ENCODE results near the gene GSX1. TPM values are rescaled to one million over a fixed set of nuclear protein-coding genes. Genes with fewer than 3 reads are reported as not detected.
A peak's percentile ranks its signal among the peaks of the same experiment; 100 is the strongest.

GSX1 gene
- total RNA-seq, 1 donor from 2014 or later: not detected

DNA sequence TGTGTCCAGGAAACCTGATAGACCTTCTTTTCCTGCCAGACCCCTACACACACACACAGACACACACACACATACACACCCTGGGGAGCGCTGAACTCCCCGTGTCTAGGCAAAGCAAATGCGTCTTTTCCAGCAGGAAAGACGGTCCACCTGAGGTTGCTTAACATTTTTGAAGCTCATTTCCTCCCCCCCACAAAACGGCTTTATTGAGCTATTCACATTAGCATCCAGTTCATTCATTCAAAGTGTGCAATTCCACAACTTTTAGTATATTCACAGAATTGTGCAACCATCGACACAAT lies 3.4 kb downstream of the GSX1 start:
- no peak for FAIRE-seq
- peaks cover 63% of the 10 kb centered on the region for H3K27me3 ChIP-seq (ENCODE audit: control insufficient read depth, insufficient read depth, low read length)
- TF ChIP-seq, protein P1, sequence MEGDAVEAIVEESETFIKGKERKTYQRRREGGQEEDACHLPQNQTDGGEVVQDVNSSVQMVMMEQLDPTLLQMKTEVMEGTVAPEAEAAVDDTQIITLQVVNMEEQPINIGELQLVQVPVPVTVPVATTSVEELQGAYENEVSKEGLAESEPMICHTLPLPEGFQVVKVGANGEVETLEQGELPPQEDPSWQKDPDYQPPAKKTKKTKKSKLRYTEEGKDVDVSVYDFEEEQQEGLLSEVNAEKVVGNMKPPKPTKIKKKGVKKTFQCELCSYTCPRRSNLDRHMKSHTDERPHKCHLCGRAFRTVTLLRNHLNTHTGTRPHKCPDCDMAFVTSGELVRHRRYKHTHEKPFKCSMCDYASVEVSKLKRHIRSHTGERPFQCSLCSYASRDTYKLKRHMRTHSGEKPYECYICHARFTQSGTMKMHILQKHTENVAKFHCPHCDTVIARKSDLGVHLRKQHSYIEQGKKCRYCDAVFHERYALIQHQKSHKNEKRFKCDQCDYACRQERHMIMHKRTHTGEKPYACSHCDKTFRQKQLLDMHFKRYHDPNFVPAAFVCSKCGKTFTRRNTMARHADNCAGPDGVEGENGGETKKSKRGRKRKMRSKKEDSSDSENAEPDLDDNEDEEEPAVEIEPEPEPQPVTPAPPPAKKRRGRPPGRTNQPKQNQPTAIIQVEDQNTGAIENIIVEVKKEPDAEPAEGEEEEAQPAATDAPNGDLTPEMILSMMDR (IDR thresholded peaks at IDR 0.05; ENCODE audit: insufficient read depth, low read length, severe bottlenecking): no peak
- DNase-seq (ENCODE audit: low read depth): no peak
- H3K4me3 ChIP-seq (ENCODE audit: low read depth, low read length): no peak overlapping the region
- no peaks in the 10 kb centered on the region for H3K36me3 ChIP-seq (ENCODE audit: control insufficient read depth, insufficient read depth, low read length)

GRCh38 chr13:27796544-27797227 lies 4.4 kb downstream of the GSX1 start:
- Histone ChIP-seq H3K4me3 (ENCODE audit: low read depth, low read length) (no peak overlapping the region), H3K36me3 (ENCODE audit: control insufficient read depth, insufficient read depth, low read length) (no peaks in the 10 kb centered on the region), H3K27me3 (ENCODE audit: control insufficient read depth, insufficient read depth, low read length) (peaks cover 52% of the 10 kb centered on the region)
- TF ChIP-seq, protein P1 (IDR thresholded peaks at IDR 0.05; ENCODE audit: insufficient read depth, low read length, severe bottlenecking): no peak
- FAIRE-seq (no peak), DNase-seq (ENCODE audit: low read depth) (no peak)

DNA sequence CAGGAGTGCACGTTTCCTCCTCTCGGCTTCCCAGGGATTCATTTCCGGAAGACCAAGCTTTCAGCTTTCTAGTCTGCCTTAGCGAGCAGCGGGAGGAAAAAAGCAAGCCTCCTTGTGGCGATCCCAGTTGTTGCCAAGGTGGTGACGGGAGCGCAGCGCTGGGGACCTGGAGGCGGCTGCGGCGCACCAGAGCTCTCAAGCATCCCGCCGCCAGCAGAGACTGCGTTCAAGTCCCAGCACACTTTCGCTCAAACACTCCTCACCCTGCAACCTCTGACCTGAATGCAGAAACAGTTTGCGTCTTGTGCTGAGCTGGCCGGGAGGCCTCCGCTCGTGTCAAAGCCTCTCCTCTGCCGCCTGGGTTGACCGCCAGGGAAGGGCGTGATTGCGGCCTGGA lies 4.9 kb downstream of the GSX1 start:
- no peak for FAIRE-seq
- peaks cover 47% of the 10 kb centered on the region for H3K27me3 ChIP-seq (ENCODE audit: control insufficient read depth, insufficient read depth, low read length)
- no peaks in the 10 kb centered on the region for H3K36me3 ChIP-seq (ENCODE audit: control insufficient read depth, insufficient read depth, low read length)
- no peak overlapping the region for H3K4me3 ChIP-seq (ENCODE audit: low read depth, low read length)
- TF ChIP-seq, protein P1 (IDR thresholded peaks at IDR 0.05; ENCODE audit: insufficient read depth, low read length, severe bottlenecking): peak; percentile 19
- peak; percentile 20 for DNase-seq (ENCODE audit: low read depth)

GRCh38 chr13:27806744-27807387 lies 14.6 kb downstream of the GSX1 start:
- DNase-seq (ENCODE audit: low read depth) (no peak), FAIRE-seq (peak; percentile 88)
- no peak overlapping the region for H3K4me3 ChIP-seq (ENCODE audit: low read depth, low read length)
- TF ChIP-seq, protein P1 (IDR thresholded peaks at IDR 0.05; ENCODE audit: insufficient read depth, low read length, severe bottlenecking): no peak
- no peaks in the 10 kb centered on the region for H3K27me3 ChIP-seq (ENCODE audit: control insufficient read depth, insufficient read depth, low read length)
- H3K36me3 ChIP-seq (ENCODE audit: control insufficient read depth, insufficient read depth, low read length): no peaks in the 10 kb centered on the region

- TF ChIP-seq, protein P1 (IDR thresholded peaks at IDR 0.05; ENCODE audit: insufficient read depth, low read length, severe bottlenecking): no peak
- FAIRE-seq (peak; percentile 83), DNase-seq (ENCODE audit: low read depth) (peak; percentile 81)
- no peak overlapping the region for H3K4me3 ChIP-seq (ENCODE audit: low read depth, low read length)
- H3K36me3 ChIP-seq (ENCODE audit: control insufficient read depth, insufficient read depth, low read length): no peaks in the 10 kb centered on the region
- no peaks in the 10 kb centered on the region for H3K27me3 ChIP-seq (ENCODE audit: control insufficient read depth, insufficient read depth, low read length)
Observed at GRCh38 chr13:27808851-27809550, 16.7 kb downstream of the GSX1 start.
